Mammary epithelial cell (primary cell): ENCODE results near the gene WDR33.

ENCODE experiments used
- CTCF ChIP-seq, 2 donors: IDR thresholded peaks in 1 of 2; conservative IDR thresholded peaks in 1 of 2; 2 replicates each; pipeline ENCODE4 v1.5.1; 2011 to 2012; ENCODE audit warnings: inconsistent platforms in 2 of 2, low read length in 2 of 2, mild to moderate bottlenecking in 2 of 2, control low read depth in 1 of 2, low read depth in 1 of 2; ENCODE audit not compliant: insufficient read depth in 1 of 2; ENCODE audit errors: extremely low read depth in 1 of 2
- EZH2 ChIP-seq: IDR thresholded peaks from 2 replicates; pipeline ENCODE4 v1.6.1; 2012; ENCODE audit warnings: low read length, inconsistent platforms, borderline replicate concordance

DNA sequence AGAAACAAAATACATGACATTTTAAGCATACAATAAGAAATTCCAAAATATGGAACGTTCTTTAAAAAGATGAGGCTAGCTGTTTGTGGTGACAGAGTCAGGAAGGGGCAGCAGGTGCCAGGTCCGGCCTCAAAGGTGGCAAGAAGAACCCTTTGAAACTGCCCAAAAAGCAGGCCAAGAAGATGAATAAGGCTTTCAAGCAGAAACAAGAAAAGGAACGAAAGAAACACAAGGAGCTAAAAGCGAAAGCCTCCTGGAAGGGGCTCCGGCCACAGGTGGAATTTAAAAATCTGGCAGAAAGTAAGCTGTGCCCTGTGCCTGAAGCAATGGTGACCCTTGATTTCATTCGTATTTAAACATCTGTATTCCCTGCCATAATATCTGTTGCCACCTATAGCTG lies 5.5 kb downstream of the WDR33 start:
- TF ChIP-seq CTCF (conservative IDR thresholded peaks at IDR 0.05 in 1 of 2, IDR thresholded peaks at IDR 0.05 in 1 of 2; ENCODE audit: extremely low read depth in 1 of 2, insufficient read depth in 1 of 2, low read depth in 1 of 2, low read length in 2 of 2) (no peak), EZH2 (no peak)
